Liver (tissue), 9 donors: ENCODE data around the gene HAO2. TPM values are rescaled to one million over a fixed set of nuclear protein-coding genes. Genes with fewer than 3 reads are reported as not detected.

Experiments
- DNase-seq: peaks from one replicate; pipeline ENCODE4 v3.0.0-alpha.2; 2017; ENCODE audit warnings: low spot score
- H3K27ac ChIP-seq, 2 donors: one replicate each; pipeline ENCODE4 v1.7.0; 2013; ENCODE audit warnings: inconsistent platforms in 2 of 2, low read length in 2 of 2, control low read depth in 1 of 2, low read depth in 1 of 2, mild to moderate bottlenecking in 1 of 2
- H3K27me3 ChIP-seq, 4 donors: one replicate each; pipeline versions ENCODE4 v1.6.1 to v1.7.0; 2013; ENCODE audit warnings: low read length in 3 of 4, inconsistent platforms in 1 of 4, mild to moderate bottlenecking in 1 of 4, moderate library complexity in 1 of 4; ENCODE audit not compliant: control insufficient read depth in 4 of 4, insufficient read depth in 4 of 4
- H3K36me3 ChIP-seq, 4 donors: one replicate each; pipeline versions ENCODE4 v1.6.1 to v1.7.0; 2013; ENCODE audit warnings: low read length in 3 of 4, mild to moderate bottlenecking in 3 of 4, low read depth in 1 of 4, moderate library complexity in 1 of 4; ENCODE audit not compliant: control insufficient read depth in 4 of 4, insufficient read depth in 3 of 4
- H3K4me1 ChIP-seq, 4 donors: one replicate each; pipeline versions ENCODE4 v1.6.1 to v1.7.0; 2013; ENCODE audit warnings: low read length in 3 of 4, mild to moderate bottlenecking in 3 of 4, moderate library complexity in 1 of 4; ENCODE audit not compliant: control insufficient read depth in 4 of 4, insufficient read depth in 4 of 4
- H3K4me3 ChIP-seq, 3 donors: one replicate each; pipeline versions ENCODE4 v1.6.1 to v1.7.0; 2013; ENCODE audit warnings: low read length in 3 of 3, control low read depth in 1 of 3, low read depth in 1 of 3, mild to moderate bottlenecking in 1 of 3
- H3K9ac ChIP-seq, 2 donors: one replicate each; pipeline ENCODE4 v1.7.0; 2013; ENCODE audit warnings: low read length in 2 of 2, mild to moderate bottlenecking in 2 of 2, moderate library complexity in 2 of 2, control low read depth in 1 of 2, low read depth in 1 of 2
- H3K9me3 ChIP-seq, 4 donors: one replicate each; pipeline versions ENCODE4 v1.6.1 to v1.7.0; 2013; ENCODE audit warnings: low read length in 3 of 4; ENCODE audit not compliant: control insufficient read depth in 4 of 4
- EGR1 ChIP-seq, 2 donors: IDR thresholded peaks; 2 replicates each; pipeline ENCODE4 v1.6.1; 2016 to 2018; ENCODE audit warnings: antibody characterized with exemption in 2 of 2, low read depth in 2 of 2
- FOXA1 ChIP-seq: IDR thresholded peaks from 2 replicates; pipeline ENCODE4 v1.6.1; 2016; ENCODE audit warnings: antibody characterized with exemption
- FOXA2 ChIP-seq: IDR thresholded peaks from 2 replicates; pipeline ENCODE4 v1.6.1; 2016; ENCODE audit warnings: antibody characterized with exemption
- GABPA ChIP-seq, 2 donors: IDR thresholded peaks in 1 of 2; conservative IDR thresholded peaks in 1 of 2; 2 replicates each; pipeline ENCODE4 v1.6.1; 2016; ENCODE audit warnings: antibody characterized with exemption in 2 of 2, mild to moderate bottlenecking in 1 of 2, moderate library complexity in 1 of 2
- HNF4A ChIP-seq, 2 donors: conservative IDR thresholded peaks; 2 replicates each; pipeline ENCODE4 v1.6.1; 2016; ENCODE audit warnings: antibody characterized with exemption in 2 of 2, mild to moderate bottlenecking in 2 of 2
- HNF4G ChIP-seq: IDR thresholded peaks from 2 replicates; pipeline ENCODE4 v1.6.1; 2016; ENCODE audit warnings: antibody characterized with exemption
- JUND ChIP-seq, 2 donors: IDR thresholded peaks; 2 replicates each; pipeline ENCODE4 v1.6.1; 2016; ENCODE audit warnings: antibody characterized with exemption in 2 of 2
- NR2F2 ChIP-seq: IDR thresholded peaks from 2 replicates; pipeline ENCODE4 v1.6.1; 2016; ENCODE audit warnings: antibody characterized with exemption
- REST ChIP-seq: IDR thresholded peaks from 2 replicates; pipeline ENCODE4 v1.6.1; 2016; ENCODE audit warnings: antibody characterized with exemption, mild to moderate bottlenecking
- SP1 ChIP-seq: IDR thresholded peaks from 2 replicates; pipeline ENCODE4 v1.6.1; 2018; ENCODE audit warnings: antibody characterized with exemption, mild to moderate bottlenecking
- TAF1 ChIP-seq: conservative IDR thresholded peaks from 2 replicates; pipeline ENCODE4 v1.6.1; 2016; ENCODE audit warnings: antibody characterized with exemption, mild to moderate bottlenecking
- YY1 ChIP-seq: IDR thresholded peaks from 2 replicates; pipeline ENCODE4 v1.6.1; 2016; ENCODE audit warnings: antibody characterized with exemption, mild to moderate bottlenecking
- whole genome bisulfite sequencing: extraction: QIAGEN DNeasy Blood & Tissue Kit; methylation state at CpG from one replicate; pipeline ENCODE4 v1.1.7; 2013; 5-methylcytosine and 5-hydroxymethylcytosine counted together
- polyA plus RNA-seq, 2 donors: library from polyadenylated mRNA; stranded (reverse) in 1 of 2; unstranded in 1 of 2; fragments of 200-250 nt in 1 of 2; fragments of >200 nt in 1 of 2; fragmentation: Nextera tagmentation in 1 of 2; extraction: Ambion mirVana in 1 of 2; gene quantifications; one replicate each; pipeline versions ENCODE4 v1.2.1 to v1.2.3, GENCODE V29; 2013 to 2015
- total RNA-seq, 2 donors: library from RNA; depleted of rRNA; stranded (reverse); fragments of >200 nt; gene quantifications; one replicate each; pipeline ENCODE4 v1.2.3, GENCODE V29; 2014
- TF ChIP-seq, protein P1 (sequence below): fragments of 150-350 bp; IDR thresholded peaks from 2 replicates; pipeline ENCODE4 v1.5.1; 2017; ENCODE audit warnings: improper control_type of control experiment, low read depth, low read length; ENCODE audit not compliant: missing input control
- TF ChIP-seq, protein P2 (sequence below): IDR thresholded peaks from 2 replicates; pipeline ENCODE4 v1.6.1; 2016; ENCODE audit warnings: antibody characterized with exemption
- donor health status: healthy.
- donor health status: healthy.
- donor health status: healthy.
- donor health status: healthy.
- donor health status: healthy.

Gene HAO2
- total and polyA plus RNA-seq, 4 donors: 8.2 to 377 (median 150) TPM

- TF ChIP-seq EGR1 (IDR thresholded peaks at IDR 0.05; ENCODE audit: low read depth in 2 of 2) (no peak), HNF4A (conservative IDR thresholded peaks at IDR 0.05) (no peak), HNF4G (no peak)
Observed at GRCh38 chr1:119363162-119363561, 5.4 kb upstream of the HAO2 start (continued).

DNA sequence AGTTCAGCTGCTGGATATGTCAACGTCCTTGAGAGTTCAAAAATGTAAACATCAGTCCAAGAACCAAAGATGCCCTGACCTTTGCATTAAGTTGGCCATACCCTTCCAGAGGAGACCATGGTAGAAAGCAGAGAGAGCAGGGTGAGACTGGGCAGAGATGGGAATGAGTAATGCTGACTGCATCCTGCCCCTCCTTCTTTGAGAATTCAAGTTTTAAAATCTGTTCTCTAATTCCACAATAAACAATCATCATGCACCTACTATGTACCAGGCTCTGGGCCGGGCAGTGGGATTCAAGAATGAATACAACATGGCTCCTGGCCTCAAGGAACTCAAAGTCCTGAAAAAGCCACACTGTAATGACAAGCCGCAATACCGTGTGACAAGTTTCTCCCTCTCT lies 3.9 kb upstream of the HAO2 start:
- TF ChIP-seq JUND (IDR thresholded peaks at IDR 0.05) (no peak), HNF4A (conservative IDR thresholded peaks at IDR 0.05) (no peak), GABPA (IDR thresholded peaks at IDR 0.05 in 1 of 2, conservative IDR thresholded peaks at IDR 0.05 in 1 of 2) (no peak), TAF1 (no peak), SP1 (no peak), REST (no peak), NR2F2 (no peak), YY1 (no peak), FOXA1 (no peak), FOXA2 (no peak)
- TF ChIP-seq, protein P1, sequence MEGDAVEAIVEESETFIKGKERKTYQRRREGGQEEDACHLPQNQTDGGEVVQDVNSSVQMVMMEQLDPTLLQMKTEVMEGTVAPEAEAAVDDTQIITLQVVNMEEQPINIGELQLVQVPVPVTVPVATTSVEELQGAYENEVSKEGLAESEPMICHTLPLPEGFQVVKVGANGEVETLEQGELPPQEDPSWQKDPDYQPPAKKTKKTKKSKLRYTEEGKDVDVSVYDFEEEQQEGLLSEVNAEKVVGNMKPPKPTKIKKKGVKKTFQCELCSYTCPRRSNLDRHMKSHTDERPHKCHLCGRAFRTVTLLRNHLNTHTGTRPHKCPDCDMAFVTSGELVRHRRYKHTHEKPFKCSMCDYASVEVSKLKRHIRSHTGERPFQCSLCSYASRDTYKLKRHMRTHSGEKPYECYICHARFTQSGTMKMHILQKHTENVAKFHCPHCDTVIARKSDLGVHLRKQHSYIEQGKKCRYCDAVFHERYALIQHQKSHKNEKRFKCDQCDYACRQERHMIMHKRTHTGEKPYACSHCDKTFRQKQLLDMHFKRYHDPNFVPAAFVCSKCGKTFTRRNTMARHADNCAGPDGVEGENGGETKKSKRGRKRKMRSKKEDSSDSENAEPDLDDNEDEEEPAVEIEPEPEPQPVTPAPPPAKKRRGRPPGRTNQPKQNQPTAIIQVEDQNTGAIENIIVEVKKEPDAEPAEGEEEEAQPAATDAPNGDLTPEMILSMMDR: no peak
- WGBS: 84% methylated on average over 4 of the region's 4 CpGs
- Histone ChIP-seq H3K27ac (no peak overlapping the region), H3K4me3 (no peak overlapping the region), H3K36me3 (peaks cover 0 to 8% (median 4%) of the 10 kb centered on the region in 4 donors), H3K9me3 (no peaks in the 10 kb centered on the region), H3K27me3 (no peaks in the 10 kb centered on the region), H3K4me1 (peaks cover 3 to 35% (median 15%) of the 10 kb centered on the region in 4 donors), H3K9ac (no peak overlapping the region)
- no peak for DNase-seq

DNA sequence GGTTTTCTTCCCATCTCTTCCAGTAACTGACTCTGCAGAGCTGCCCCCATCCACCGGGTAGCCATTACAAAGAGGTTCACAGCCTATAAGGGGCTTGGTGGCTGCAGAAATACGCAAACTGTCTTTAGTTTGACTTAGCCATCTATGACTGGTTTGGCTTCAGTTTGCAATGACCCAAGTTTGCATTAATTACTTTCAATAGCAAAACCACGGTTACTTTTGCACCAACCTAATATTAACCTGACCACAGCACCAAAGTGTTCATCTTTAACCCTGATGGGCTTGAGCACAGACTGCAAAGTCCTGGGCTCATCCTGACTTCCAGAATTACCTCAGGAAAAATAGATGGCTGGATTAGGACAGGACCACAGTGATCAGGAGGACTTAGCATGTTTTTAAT lies 2.2 kb upstream of the HAO2 start:
- TF ChIP-seq SP1: no peak
- TF ChIP-seq, protein P1: no peak
- TF ChIP-seq JUND (IDR thresholded peaks at IDR 0.05): no peak
- TF ChIP-seq FOXA1: no peak
- no peak for TF ChIP-seq HNF4G
- TF ChIP-seq, protein P2, sequence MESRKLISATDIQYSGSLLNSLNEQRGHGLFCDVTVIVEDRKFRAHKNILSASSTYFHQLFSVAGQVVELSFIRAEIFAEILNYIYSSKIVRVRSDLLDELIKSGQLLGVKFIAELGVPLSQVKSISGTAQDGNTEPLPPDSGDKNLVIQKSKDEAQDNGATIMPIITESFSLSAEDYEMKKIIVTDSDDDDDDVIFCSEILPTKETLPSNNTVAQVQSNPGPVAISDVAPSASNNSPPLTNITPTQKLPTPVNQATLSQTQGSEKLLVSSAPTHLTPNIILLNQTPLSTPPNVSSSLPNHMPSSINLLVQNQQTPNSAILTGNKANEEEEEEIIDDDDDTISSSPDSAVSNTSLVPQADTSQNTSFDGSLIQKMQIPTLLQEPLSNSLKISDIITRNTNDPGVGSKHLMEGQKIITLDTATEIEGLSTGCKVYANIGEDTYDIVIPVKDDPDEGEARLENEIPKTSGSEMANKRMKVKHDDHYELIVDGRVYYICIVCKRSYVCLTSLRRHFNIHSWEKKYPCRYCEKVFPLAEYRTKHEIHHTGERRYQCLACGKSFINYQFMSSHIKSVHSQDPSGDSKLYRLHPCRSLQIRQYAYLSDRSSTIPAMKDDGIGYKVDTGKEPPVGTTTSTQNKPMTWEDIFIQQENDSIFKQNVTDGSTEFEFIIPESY: no peak
- TF ChIP-seq FOXA2: no peak
- no peak for TF ChIP-seq HNF4A (conservative IDR thresholded peaks at IDR 0.05)

More for the DNA sequence above, 2.2 kb upstream of the HAO2 start:
- Histone ChIP-seq H3K9ac (no peak overlapping the region), H3K4me3 (no peak overlapping the region), H3K4me1 (peaks cover 9 to 51% (median 24%) of the 10 kb centered on the region in 4 donors), H3K27me3 (no peaks in the 10 kb centered on the region), H3K36me3 (peaks cover 0 to 7% (median 2%) of the 10 kb centered on the region in 4 donors), H3K27ac (no peak overlapping the region), H3K9me3 (no peaks in the 10 kb centered on the region)
- no peak for DNase-seq
- WGBS: 90% methylated on average over 3 of the region's 3 CpGs
